ENCODE data around the gene CARNS1.
A peak's percentile ranks its signal among the peaks of the same experiment; 100 is the strongest.

CARNS1 gene

GRCh38 chr11:67441098-67441563, 25.7 kb downstream of the CARNS1 start:
- no peak for DNase-seq (ENCODE audit: low read depth)

DNA sequence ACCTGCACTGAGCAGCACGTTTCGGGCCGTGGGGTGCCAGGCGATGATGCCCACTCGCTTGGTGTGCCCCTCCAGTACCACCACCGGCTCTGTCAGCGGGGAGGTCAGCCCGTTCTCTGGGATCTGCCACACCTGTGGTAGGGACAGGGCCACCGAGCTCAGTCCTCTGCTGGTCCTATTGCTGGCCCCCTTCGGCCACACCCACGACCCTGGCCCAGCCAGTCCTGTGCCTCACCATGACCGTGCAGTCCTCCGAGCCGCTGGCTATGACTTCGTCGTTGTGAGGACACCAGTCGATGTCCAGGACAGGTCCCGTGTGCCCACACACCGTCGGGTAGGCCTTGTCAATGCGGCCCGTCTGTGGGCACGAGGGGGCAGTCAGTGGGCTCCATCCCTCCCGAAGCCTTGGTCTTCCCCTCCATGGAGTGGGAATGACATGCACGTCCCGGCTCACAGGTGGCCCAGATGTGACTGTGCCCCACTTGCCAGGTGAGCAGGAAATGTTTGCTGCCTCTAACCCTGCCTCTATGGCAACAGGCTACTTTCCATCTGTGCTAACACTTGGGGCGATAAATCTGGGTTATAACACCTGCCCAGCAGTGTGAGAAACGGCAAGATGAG, 26.4 kb downstream of the CARNS1 start:
- no peak for DNase-seq (ENCODE audit: low read depth)

- DNase-seq (ENCODE audit: low read depth): no peak
These were observed 27.3 kb downstream of the CARNS1 start for GRCh38 chr11:67442504-67443404.

- DNase-seq (ENCODE audit: low read depth): no peak
These were observed 30.0 kb downstream of the CARNS1 start for GRCh38 chr11:67445515-67445914.

- no peak for DNase-seq (ENCODE audit: low read depth)
These were observed 32.7 kb downstream of the CARNS1 start for GRCh38 chr11:67448220-67448609.

GRCh38 chr11:67449116-67449844, 33.8 kb downstream of the CARNS1 start:
- no peak for DNase-seq (ENCODE audit: low read depth)

- no peak for DNase-seq (ENCODE audit: low read depth)
These were observed 35.5 kb downstream of the CARNS1 start for GRCh38 chr11:67450796-67451657.

GRCh38 chr11:67451658-67451976, 36.1 kb downstream of the CARNS1 start:
- no peak for DNase-seq (ENCODE audit: low read depth)

GRCh38 chr11:67452141-67452952, 36.9 kb downstream of the CARNS1 start, which contains the start of gene GPR152:
TSS of gene GPR152 (minus strand) at chr11:67452729. CDS start at chr11:67452724, 5 bp downstream.
- no peak for DNase-seq (ENCODE audit: low read depth)

GRCh38 chr11:67453816-67454732, 38.6 kb downstream of the CARNS1 start:
- DNase-seq (ENCODE audit: low read depth): no peak

GRCh38 chr11:67455054-67455453, 39.6 kb downstream of the CARNS1 start, which contains the start of gene CABP4:
TSS of gene CABP4 (plus strand) at chr11:67455354. CDS start at chr11:67455424, 70 bp downstream.
- no peak for DNase-seq (ENCODE audit: low read depth)

- DNase-seq (ENCODE audit: low read depth): no peak
These were observed 40.7 kb downstream of the CARNS1 start for GRCh38 chr11:67456068-67456705.

DNA sequence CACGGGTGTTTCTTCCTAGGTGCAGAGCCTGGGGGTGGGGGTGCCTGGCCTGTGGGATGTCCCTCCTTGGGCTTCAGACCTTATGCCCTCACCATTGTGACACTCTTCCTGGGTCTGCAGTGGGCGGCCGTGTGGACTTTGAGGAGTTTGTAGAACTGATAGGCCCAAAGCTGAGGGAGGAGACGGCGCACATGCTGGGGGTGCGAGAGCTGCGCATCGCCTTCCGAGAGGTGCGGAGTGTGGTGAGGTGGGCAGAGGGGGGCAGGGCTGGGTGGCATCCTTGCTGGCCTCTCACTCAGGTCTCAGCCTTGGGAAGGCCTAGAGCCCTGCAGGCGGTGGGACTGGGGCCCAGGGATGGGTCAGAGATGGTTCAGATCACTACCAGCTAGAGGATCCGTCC, 42.0 kb downstream of the CARNS1 start:
- no peak for DNase-seq (ENCODE audit: low read depth)

DNA sequence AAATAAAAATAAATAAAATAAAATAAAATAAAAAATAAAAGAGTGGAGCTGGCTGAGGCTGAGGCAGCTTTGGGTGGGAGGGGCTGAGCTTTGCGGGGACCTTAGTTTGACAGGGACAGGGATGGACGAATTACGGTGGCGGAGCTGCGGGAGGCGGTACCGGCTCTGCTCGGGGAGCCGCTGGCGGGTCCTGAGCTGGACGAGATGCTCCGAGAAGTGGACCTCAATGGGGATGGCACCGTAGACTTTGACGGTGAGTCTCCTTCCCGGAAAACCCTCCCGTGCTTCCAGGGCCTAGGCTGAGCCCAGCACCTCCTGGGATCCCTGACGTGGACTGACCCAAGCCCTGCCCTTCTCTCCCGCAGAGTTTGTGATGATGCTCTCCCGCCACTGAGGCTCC, 42.8 kb downstream of the CARNS1 start:
- DNase-seq (ENCODE audit: low read depth): no peak

- DNase-seq (ENCODE audit: low read depth): no peak
These were observed 47.7 kb downstream of the CARNS1 start for GRCh38 chr11:67463186-67463585.

GRCh38 chr11:67463680-67464410, 48.4 kb downstream of the CARNS1 start:
- DNase-seq (ENCODE audit: low read depth): no peak

- peak; percentile 90 for DNase-seq (ENCODE audit: low read depth)
These were observed 49.1 kb downstream of the CARNS1 start for GRCh38 chr11:67464411-67465188.

- no peak for DNase-seq (ENCODE audit: low read depth)
These were observed 49.7 kb downstream of the CARNS1 start for GRCh38 chr11:67465189-67465510.
